Tibial nerve (tissue), 4 donors: ENCODE results near the gene PSEN2. TPM values are rescaled to one million over a fixed set of nuclear protein-coding genes. Genes with fewer than 3 reads are reported as not detected.

Source experiments
- total RNA-seq, 4 donors: library from RNA; depleted of rRNA; stranded (reverse); fragments of >200 nt; gene quantifications; one replicate each; pipeline ENCODE4 v1.1.0, GENCODE V29; 2016

The PSEN2 gene
- total RNA-seq, 4 donors from 2014 or later, result 30.8 to 49.2 (median 40.9) TPM

Other genes starting within 250 kb of the PSEN2 start
- gene ITPKB, start 131.3 kb upstream of the PSEN2 start, total RNA-seq, result 10 to 100 TPM; 49.2 to 82.0 (median 52.7) TPM
- gene COQ8A, start 69.7 kb downstream of the PSEN2 start, total RNA-seq, result 10 to 100 TPM; 39.9 to 60.7 (median 55.5) TPM